Glomerular endothelial cell (primary cell): ENCODE data around the gene DCAF4. TPM values are rescaled to one million over a fixed set of nuclear protein-coding genes. Genes with fewer than 3 reads are reported as not detected.

Source experiments
- total RNA-seq: library from RNA; depleted of rRNA; stranded (reverse); fragments of >200 nt; gene quantifications from 2 replicates; pipeline ENCODE4 v1.2.3, GENCODE V29; 2015

The DCAF4 gene
- total RNA-seq, 1 donor from 2014 or later = 44.3 TPM

Other genes with a start within 250 kb of the DCAF4 start
- gene DPF3, start 32.4 kb upstream of the DCAF4 start, total RNA-seq = 6.2 TPM in 2 replicates
- 28.5 and 34.6 TPM in 2 replicates for gene ZFYVE1, start 100.6 kb downstream of the DCAF4 start, total RNA-seq
- gene RBM25, start 132.1 kb downstream of the DCAF4 start, total RNA-seq = 27.5 and 41.2 TPM in 2 replicates
- 43.0 and 51.5 TPM in 2 replicates for gene PSEN1, start 210.0 kb downstream of the DCAF4 start, total RNA-seq